Measurements from ENCODE around the gene BNC2.

Gene BNC2

DNA sequence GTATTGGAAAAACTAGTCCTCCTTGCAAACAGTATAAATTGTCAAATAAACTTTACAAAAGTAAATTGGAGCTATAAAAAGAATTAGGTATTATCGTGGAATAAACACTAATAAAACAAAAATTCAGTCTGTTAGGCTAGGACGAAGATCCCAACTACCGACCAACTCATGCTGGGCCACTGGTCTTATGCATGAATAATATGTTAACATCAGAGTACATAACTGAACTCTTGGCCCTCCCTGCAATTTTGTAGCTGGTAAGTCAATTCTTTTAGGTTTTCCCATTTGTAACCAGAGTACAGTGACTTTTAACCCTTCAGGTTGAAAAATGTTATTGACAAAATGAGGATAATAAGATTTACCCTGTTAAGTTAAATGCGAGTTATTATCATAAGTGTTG is 428.7 kb downstream of the BNC2 start:
- no peak for TF ChIP-seq YY1 (IDR thresholded peaks at IDR 0.05; ENCODE audit: low read depth)
- no peak for TF ChIP-seq EP300 (IDR thresholded peaks at IDR 0.05; ENCODE audit: borderline replicate concordance)
- TF ChIP-seq TCF12 (IDR thresholded peaks at IDR 0.05; ENCODE audit: low read depth), result no peak
- no peak for TF ChIP-seq TEAD4 (IDR thresholded peaks at IDR 0.05)
- no peak for TF ChIP-seq ZBTB7A (IDR thresholded peaks at IDR 0.05; ENCODE audit: low read depth)
- TF ChIP-seq CEBPB (IDR thresholded peaks at IDR 0.05), result no peak
- TF ChIP-seq, protein P1, sequence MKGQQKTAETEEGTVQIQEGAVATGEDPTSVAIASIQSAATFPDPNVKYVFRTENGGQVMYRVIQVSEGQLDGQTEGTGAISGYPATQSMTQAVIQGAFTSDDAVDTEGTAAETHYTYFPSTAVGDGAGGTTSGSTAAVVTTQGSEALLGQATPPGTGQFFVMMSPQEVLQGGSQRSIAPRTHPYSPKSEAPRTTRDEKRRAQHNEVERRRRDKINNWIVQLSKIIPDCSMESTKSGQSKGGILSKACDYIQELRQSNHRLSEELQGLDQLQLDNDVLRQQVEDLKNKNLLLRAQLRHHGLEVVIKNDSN (IDR thresholded peaks at IDR 0.05), result no peak

DNA sequence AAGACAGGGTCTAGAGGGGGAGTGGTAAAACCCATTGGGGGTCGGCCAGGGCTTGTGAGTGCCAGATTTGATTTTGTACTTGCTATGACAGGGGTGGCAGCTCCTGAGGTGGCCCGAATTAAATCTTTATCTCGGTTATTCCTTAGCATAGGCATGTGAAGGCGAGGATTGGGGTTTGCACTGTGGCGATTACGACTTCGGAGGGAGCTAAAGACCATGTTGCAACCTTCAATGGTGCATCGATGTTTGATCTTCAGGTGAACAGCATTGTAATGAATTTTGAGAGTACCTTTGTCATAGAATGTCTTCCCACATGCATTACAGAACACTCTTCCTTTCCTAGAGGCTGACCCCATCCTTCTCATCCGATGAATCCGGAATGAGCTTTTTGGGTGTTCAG is 433.9 kb downstream of the BNC2 start:
- TF ChIP-seq EP300 (IDR thresholded peaks at IDR 0.05; ENCODE audit: borderline replicate concordance) (no peak), TEAD4 (IDR thresholded peaks at IDR 0.05) (no peak), TCF12 (IDR thresholded peaks at IDR 0.05; ENCODE audit: low read depth) (no peak), CEBPB (IDR thresholded peaks at IDR 0.05) (no peak), FOXM1 (IDR thresholded peaks at IDR 0.05; ENCODE audit: borderline replicate concordance, low read depth) (no peak), RAD21 (IDR thresholded peaks at IDR 0.05; ENCODE audit: low read depth) (no peak), CREB1 (IDR thresholded peaks at IDR 0.05; ENCODE audit: low read depth) (no peak), NFIC (IDR thresholded peaks at IDR 0.05) (no peak), EGR1 (IDR thresholded peaks at IDR 0.05) (no peak), YY1 (IDR thresholded peaks at IDR 0.05; ENCODE audit: low read depth) (no peak), TAF1 (IDR thresholded peaks at IDR 0.05; ENCODE audit: low read depth) (no peak), ZBTB7A (IDR thresholded peaks at IDR 0.05; ENCODE audit: low read depth) (no peak)
- TF ChIP-seq, protein P2, sequence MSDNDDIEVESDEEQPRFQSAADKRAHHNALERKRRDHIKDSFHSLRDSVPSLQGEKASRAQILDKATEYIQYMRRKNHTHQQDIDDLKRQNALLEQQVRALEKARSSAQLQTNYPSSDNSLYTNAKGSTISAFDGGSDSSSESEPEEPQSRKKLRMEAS (IDR thresholded peaks at IDR 0.05), result no peak
- TF ChIP-seq, protein P1 (IDR thresholded peaks at IDR 0.05), result no peak
- TF ChIP-seq, protein P3, sequence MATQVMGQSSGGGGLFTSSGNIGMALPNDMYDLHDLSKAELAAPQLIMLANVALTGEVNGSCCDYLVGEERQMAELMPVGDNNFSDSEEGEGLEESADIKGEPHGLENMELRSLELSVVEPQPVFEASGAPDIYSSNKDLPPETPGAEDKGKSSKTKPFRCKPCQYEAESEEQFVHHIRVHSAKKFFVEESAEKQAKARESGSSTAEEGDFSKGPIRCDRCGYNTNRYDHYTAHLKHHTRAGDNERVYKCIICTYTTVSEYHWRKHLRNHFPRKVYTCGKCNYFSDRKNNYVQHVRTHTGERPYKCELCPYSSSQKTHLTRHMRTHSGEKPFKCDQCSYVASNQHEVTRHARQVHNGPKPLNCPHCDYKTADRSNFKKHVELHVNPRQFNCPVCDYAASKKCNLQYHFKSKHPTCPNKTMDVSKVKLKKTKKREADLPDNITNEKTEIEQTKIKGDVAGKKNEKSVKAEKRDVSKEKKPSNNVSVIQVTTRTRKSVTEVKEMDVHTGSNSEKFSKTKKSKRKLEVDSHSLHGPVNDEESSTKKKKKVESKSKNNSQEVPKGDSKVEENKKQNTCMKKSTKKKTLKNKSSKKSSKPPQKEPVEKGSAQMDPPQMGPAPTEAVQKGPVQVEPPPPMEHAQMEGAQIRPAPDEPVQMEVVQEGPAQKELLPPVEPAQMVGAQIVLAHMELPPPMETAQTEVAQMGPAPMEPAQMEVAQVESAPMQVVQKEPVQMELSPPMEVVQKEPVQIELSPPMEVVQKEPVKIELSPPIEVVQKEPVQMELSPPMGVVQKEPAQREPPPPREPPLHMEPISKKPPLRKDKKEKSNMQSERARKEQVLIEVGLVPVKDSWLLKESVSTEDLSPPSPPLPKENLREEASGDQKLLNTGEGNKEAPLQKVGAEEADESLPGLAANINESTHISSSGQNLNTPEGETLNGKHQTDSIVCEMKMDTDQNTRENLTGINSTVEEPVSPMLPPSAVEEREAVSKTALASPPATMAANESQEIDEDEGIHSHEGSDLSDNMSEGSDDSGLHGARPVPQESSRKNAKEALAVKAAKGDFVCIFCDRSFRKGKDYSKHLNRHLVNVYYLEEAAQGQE (IDR thresholded peaks at IDR 0.05; ENCODE audit: low read depth), result no peak

DNA sequence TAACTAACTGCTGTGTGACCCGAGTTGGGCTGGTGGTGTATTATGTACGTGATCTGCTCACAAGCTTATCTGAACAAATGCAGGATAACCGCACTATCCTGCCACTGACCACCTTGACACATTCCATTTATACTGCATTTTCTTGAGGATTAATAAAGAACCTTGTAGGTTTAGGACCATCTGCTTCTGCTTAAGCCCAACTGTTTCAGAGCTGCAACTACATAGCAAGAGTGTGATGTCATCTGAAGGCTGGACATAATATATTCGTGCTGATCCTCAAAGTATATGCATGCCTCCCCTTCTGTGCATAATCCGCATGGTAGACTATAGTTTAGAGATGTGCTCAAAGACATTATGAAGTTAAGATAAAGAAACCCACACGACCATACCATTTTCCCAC is 435.9 kb downstream of the BNC2 start:
- no peak for TF ChIP-seq NFIC (IDR thresholded peaks at IDR 0.05)
- no peak for TF ChIP-seq ZBTB7A (IDR thresholded peaks at IDR 0.05; ENCODE audit: low read depth)
- no peak for TF ChIP-seq TEAD4 (IDR thresholded peaks at IDR 0.05)
- TF ChIP-seq RAD21 (IDR thresholded peaks at IDR 0.05; ENCODE audit: low read depth), result no peak
- no peak for TF ChIP-seq CREB1 (IDR thresholded peaks at IDR 0.05; ENCODE audit: low read depth)
- no peak for TF ChIP-seq EGR1 (IDR thresholded peaks at IDR 0.05)

DNA sequence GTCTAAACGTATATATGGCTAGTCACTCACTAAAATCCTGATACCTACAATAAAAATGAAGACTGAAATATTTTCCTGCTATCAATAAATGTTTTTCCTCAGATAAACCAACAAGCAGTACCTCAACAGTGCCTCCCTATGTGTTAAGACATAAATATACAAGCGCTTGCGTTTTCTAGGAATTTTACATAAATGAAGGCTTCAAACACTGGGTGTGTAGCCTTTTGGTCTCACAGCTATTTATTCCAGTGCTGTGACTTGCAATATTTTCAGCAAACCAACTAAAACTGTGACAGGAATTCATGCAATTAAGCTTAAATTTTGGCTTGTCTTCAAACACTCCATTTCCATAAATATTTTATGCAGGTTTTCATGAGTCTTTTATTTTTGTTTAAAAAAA is 437.0 kb downstream of the BNC2 start:
- TF ChIP-seq CREB1 (IDR thresholded peaks at IDR 0.05; ENCODE audit: low read depth), result no peak
- no peak for TF ChIP-seq TCF12 (IDR thresholded peaks at IDR 0.05; ENCODE audit: low read depth)
- no peak for TF ChIP-seq TAF1 (IDR thresholded peaks at IDR 0.05; ENCODE audit: low read depth)
- TF ChIP-seq RAD21 (IDR thresholded peaks at IDR 0.05; ENCODE audit: low read depth), result no peak
- no peak for TF ChIP-seq NFIC (IDR thresholded peaks at IDR 0.05)
- TF ChIP-seq TEAD4 (IDR thresholded peaks at IDR 0.05), result no peak
- no peak for TF ChIP-seq ZBTB7A (IDR thresholded peaks at IDR 0.05; ENCODE audit: low read depth)
- TF ChIP-seq, protein P1 (IDR thresholded peaks at IDR 0.05), result no peak
- no peak for TF ChIP-seq EGR1 (IDR thresholded peaks at IDR 0.05)
- no peak for TF ChIP-seq YY1 (IDR thresholded peaks at IDR 0.05; ENCODE audit: low read depth)
- no peak for TF ChIP-seq EP300 (IDR thresholded peaks at IDR 0.05; ENCODE audit: borderline replicate concordance)
- TF ChIP-seq, protein P2 (IDR thresholded peaks at IDR 0.05), result no peak
- TF ChIP-seq, protein P3 (IDR thresholded peaks at IDR 0.05; ENCODE audit: low read depth), result no peak
- TF ChIP-seq CEBPB (IDR thresholded peaks at IDR 0.05), result no peak
- no peak for TF ChIP-seq FOXM1 (IDR thresholded peaks at IDR 0.05; ENCODE audit: borderline replicate concordance, low read depth)

DNA sequence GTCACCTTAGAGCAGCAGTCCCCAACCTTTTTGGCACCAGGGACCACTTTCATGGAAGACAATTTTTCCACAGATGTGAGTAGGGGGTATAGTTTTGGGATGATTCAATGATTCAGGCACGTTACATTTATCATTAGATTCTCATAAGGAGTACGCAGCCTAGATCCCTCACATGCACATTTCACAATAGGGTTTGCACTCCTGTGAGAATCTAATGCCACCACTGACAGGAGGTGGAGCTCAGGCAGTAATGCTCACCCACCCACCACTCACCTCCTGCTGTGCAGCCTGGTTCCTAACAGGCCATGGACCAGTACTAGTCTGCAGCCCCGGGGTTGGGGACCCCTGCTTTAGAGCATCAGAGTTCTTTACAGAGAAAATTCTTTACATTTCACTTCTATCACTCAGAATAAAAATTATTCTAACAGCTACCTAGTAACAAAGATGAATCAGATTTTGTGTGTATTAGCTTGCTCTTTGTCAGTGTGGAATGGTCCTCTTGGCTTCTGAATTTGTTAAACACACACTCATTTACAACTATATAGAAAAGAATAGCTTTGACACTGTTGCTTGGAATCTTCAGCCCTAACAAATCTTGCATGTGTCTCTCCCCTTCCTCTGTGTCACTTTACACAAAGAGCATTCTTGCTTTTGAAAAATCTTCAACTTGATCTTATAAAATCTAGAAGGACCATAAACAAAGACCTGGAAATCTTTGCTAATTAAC is 438.6 kb downstream of the BNC2 start:
- TF ChIP-seq EP300 (IDR thresholded peaks at IDR 0.05; ENCODE audit: borderline replicate concordance) (no peak), TCF12 (IDR thresholded peaks at IDR 0.05; ENCODE audit: low read depth) (no peak), RAD21 (IDR thresholded peaks at IDR 0.05; ENCODE audit: low read depth) (no peak), CREB1 (IDR thresholded peaks at IDR 0.05; ENCODE audit: low read depth) (no peak), NFIC (IDR thresholded peaks at IDR 0.05) (no peak), CEBPB (IDR thresholded peaks at IDR 0.05) (no peak), TAF1 (IDR thresholded peaks at IDR 0.05; ENCODE audit: low read depth) (no peak), TEAD4 (IDR thresholded peaks at IDR 0.05) (no peak), EGR1 (IDR thresholded peaks at IDR 0.05) (no peak)
- TF ChIP-seq, protein P2 (IDR thresholded peaks at IDR 0.05), result no peak
- TF ChIP-seq, protein P3 (IDR thresholded peaks at IDR 0.05; ENCODE audit: low read depth), result no peak

All from Ishikawa (cell line).